WTC11 (cell line): ENCODE results near the gene EPN2. TPM values are rescaled to one million over a fixed set of nuclear protein-coding genes. Genes with fewer than 3 reads are reported as not detected.

Experiments used
- ATAC-seq: fragments of 200-7000 bp; cut with Tn5 transposase; 2 replicates; pipeline ENCODE4 v1.10.0; 2021; ENCODE audit warnings: mild to moderate bottlenecking, moderate library complexity
- CTCF ChIA-PET: fragments of 300-600 bp; sonication (Branson Sonifier 250); formaldehyde crosslinking; loops from one replicate; lab custom pipeline; 2021; ENCODE audit warnings: antibody characterized with exemption; lab: Charles Lee
- POLR2A ChIA-PET: fragments of 350-600 bp; sonication (Branson Sonifier 250); formaldehyde crosslinking; loops from one replicate; lab custom pipeline; 2021; ENCODE audit warnings: antibody characterized with exemption; lab: Charles Lee
- DNase-seq: peaks from one replicate; pipeline ENCODE4 v3.0.0; 2021; ENCODE audit warnings: low spot score
- H3K27ac Mint-ChIP-seq: 2 replicates; pipeline ENCODE4 v1.8.0; 2021; ENCODE audit warnings: mixed read lengths
- H3K27me3 Mint-ChIP-seq: 2 replicates; pipeline ENCODE4 v1.8.0; 2021; ENCODE audit warnings: low read depth, mild to moderate bottlenecking, moderate library complexity, mixed read lengths
- H3K36me3 Mint-ChIP-seq: 2 replicates; pipeline ENCODE4 v1.8.0; 2021; ENCODE audit warnings: mixed read lengths
- H3K4me1 Mint-ChIP-seq: 2 replicates; pipeline ENCODE4 v1.8.0; 2022; ENCODE audit warnings: mixed read lengths
- H3K4me3 Mint-ChIP-seq: 2 replicates; pipeline ENCODE4 v1.8.0; 2021; ENCODE audit warnings: mild to moderate bottlenecking, moderate library complexity, mixed read lengths
- H3K9me3 Mint-ChIP-seq: 2 replicates; pipeline ENCODE4 v1.8.0; 2021; ENCODE audit warnings: mixed read lengths
- ATF6 ChIP-seq: sonication (generic); formaldehyde crosslinking; IDR thresholded peaks from 2 replicates; pipeline ENCODE4 v1.8.1; 2023; ENCODE audit warnings: mild to moderate bottlenecking, missing genetic modification reagents
- CREB1 ChIP-seq: sonication (generic); formaldehyde crosslinking; IDR thresholded peaks from 2 replicates; pipeline ENCODE4 v1.8.0; 2023; ENCODE audit warnings: mild to moderate bottlenecking, missing genetic modification reagents
- CREM ChIP-seq: sonication (generic); formaldehyde crosslinking; IDR thresholded peaks from 2 replicates; pipeline ENCODE4 v1.8.1; 2022; ENCODE audit warnings: mild to moderate bottlenecking, missing genetic modification reagents, moderate library complexity
- GTF2I ChIP-seq: fragments of 250-450 bp; sonication (Bioruptor Pico); conservative IDR thresholded peaks from 2 replicates; pipeline ENCODE4 v1.4.0; 2021; ENCODE audit warnings: mild to moderate bottlenecking
- IRF1 ChIP-seq: sonication (generic); formaldehyde crosslinking; IDR thresholded peaks from 2 replicates; pipeline ENCODE4 v1.8.0; 2023; ENCODE audit warnings: missing genetic modification reagents
- IRF2 ChIP-seq: sonication (generic); formaldehyde crosslinking; IDR thresholded peaks from 2 replicates; pipeline ENCODE4 v1.8.0; 2022; ENCODE audit warnings: low read depth, missing genetic modification reagents, borderline replicate concordance
- JAZF1 ChIP-seq: fragments of 250-450 bp; sonication (Bioruptor Pico); IDR thresholded peaks from 2 replicates; pipeline ENCODE4 v1.9.0; 2021; ENCODE audit warnings: moderate library complexity, mild to moderate bottlenecking, inconsistent platforms
- JUN ChIP-seq: sonication (generic); formaldehyde crosslinking; IDR thresholded peaks from 2 replicates; pipeline ENCODE4 v1.8.0; 2023; ENCODE audit warnings: mild to moderate bottlenecking, missing genetic modification reagents
- NR2C2 ChIP-seq: sonication (generic); formaldehyde crosslinking; IDR thresholded peaks from 2 replicates; pipeline ENCODE4 v1.8.0; 2022; ENCODE audit warnings: mild to moderate bottlenecking, missing genetic modification reagents
- PREB ChIP-seq: sonication (generic); formaldehyde crosslinking; IDR thresholded peaks from 2 replicates; pipeline ENCODE4 v1.8.1; 2022; ENCODE audit warnings: mild to moderate bottlenecking, missing genetic modification reagents, moderate library complexity, borderline replicate concordance
- SMAD3 ChIP-seq: sonication (generic); formaldehyde crosslinking; IDR thresholded peaks from 2 replicates; pipeline ENCODE4 v1.8.0; 2022; ENCODE audit warnings: missing genetic modification reagents, mild to moderate bottlenecking, borderline replicate concordance
- STAT6 ChIP-seq: sonication (generic); formaldehyde crosslinking; conservative IDR thresholded peaks from 2 replicates; pipeline ENCODE4 v1.8.1; 2023; ENCODE audit warnings: mild to moderate bottlenecking, low read depth, missing genetic modification reagents, moderate library complexity
- USF2 ChIP-seq: sonication (generic); formaldehyde crosslinking; IDR thresholded peaks from 2 replicates; pipeline ENCODE4 v1.8.1; 2023; ENCODE audit warnings: mild to moderate bottlenecking, missing genetic modification reagents, moderate library complexity
- ZNF121 ChIP-seq: sonication (generic); formaldehyde crosslinking; IDR thresholded peaks from 2 replicates; pipeline ENCODE4 v1.8.0; 2023; ENCODE audit warnings: missing genetic modification reagents
- ZNF671 ChIP-seq: fragments of 250-450 bp; sonication (Bioruptor Pico); IDR thresholded peaks from 2 replicates; pipeline ENCODE4 v1.8.0; 2021; ENCODE audit warnings: mild to moderate bottlenecking
- total RNA-seq: library from RNA; stranded (reverse); gene quantifications from 3 replicates; pipeline ENCODE4 v1.2.3, GENCODE V29; 2021

EPN2 gene
- total RNA-seq, 1 experiment from 2014 or later, result 48.8 TPM

- DNase-seq (no peak), ATAC-seq (no peak)
- 0 out of 2 replicates have a peak, but pooled peaks cover 5% of the 10 kb centered on the region for H3K4me1 Mint-ChIP-seq
- H3K36me3 Mint-ChIP-seq, result peaks cover 13% of the 10 kb centered on the region
- ChIA-PET CTCF (no interaction called here), POLR2A (no interaction called here)
- H3K27ac Mint-ChIP-seq, result no peak overlapping the region
- H3K4me3 Mint-ChIP-seq, result no peak overlapping the region
- no peak for TF ChIP-seq NR2C2 (CRISPR knock-in tag)
- TF ChIP-seq ZNF671 (CRISPR knock-in tag), result no peak
- no peak for TF ChIP-seq JUN (CRISPR knock-in tag)
- no peaks in the 10 kb centered on the region for H3K27me3 Mint-ChIP-seq
- H3K9me3 Mint-ChIP-seq, result peaks cover under 1% of the 10 kb centered on the region; the same call in 1 of the 2 replicates
These were observed 94.0 kb downstream of the EPN2 start for GRCh38 chr17:19331134-19331533.

GRCh38 chr17:19331543-19332245, 94.5 kb downstream of the EPN2 start:
- Mint-ChIP-seq H3K27ac (no peak overlapping the region), H3K4me1 (0 out of 2 replicates have a peak, but pooled peaks cover 5% of the 10 kb centered on the region), H3K4me3 (no peak overlapping the region), H3K9me3 (no peaks in the 10 kb centered on the region), H3K36me3 (peaks cover 9% of the 10 kb centered on the region)
- DNase-seq, result no peak
- ATAC-seq, result no peak
- POLR2A ChIA-PET, result interaction anchor here (0.8 kb wide), 1 partner anchor 21 kb away, joined by 3 read pairs; no protein-coding TSS in a partner anchor
- CTCF ChIA-PET, result interaction anchor here (2.3 kb wide), 1 partner anchor 10 kb away, joined by 14 read pairs; no protein-coding TSS in a partner anchor
- TF ChIP-seq PREB (no peak), GTF2I (CRISPR knock-in tag) (no peak), IRF1 (CRISPR knock-in tag) (no peak), ATF6 (no peak), SMAD3 (no peak), ZNF121 (CRISPR knock-in tag) (no peak), USF2 (CRISPR knock-in tag) (no peak), CREB1 (no peak), STAT6 (no peak), IRF2 (CRISPR knock-in tag) (no peak), CREM (CRISPR knock-in tag) (no peak), JAZF1 (no peak), NR2C2 (CRISPR knock-in tag) (no peak)
- TF ChIP-seq, all 79 proteins: peak for 0
- H3K27me3 Mint-ChIP-seq, result no peaks in the 10 kb centered on the region
